GM19463 (cell line): ENCODE data around the gene MAMDC4.

Experiments
- ATAC-seq: cut with Tn5 transposase; IDR thresholded peaks from one replicate; pipeline ENCODE4 v1.9.1; 2021; ENCODE audit warnings: mild to moderate bottlenecking, moderate library complexity; ENCODE audit not compliant: unreplicated experiment

Gene MAMDC4

GRCh38 chr9:136886610-136887597 is 34.8 kb downstream of the MAMDC4 start:
- ATAC-seq: peak; percentile 15

GRCh38 chr9:136888454-136888853 is 36.3 kb downstream of the MAMDC4 start:
- ATAC-seq: no peak

- ATAC-seq: no peak
Measured at GRCh38 chr9:136889858-136890257, 37.7 kb downstream of the MAMDC4 start.

- ATAC-seq: no peak
Measured at GRCh38 chr9:136890661-136891060, 38.5 kb downstream of the MAMDC4 start.

GRCh38 chr9:136896027-136896426 is 43.9 kb downstream of the MAMDC4 start:
- no peak for ATAC-seq

- no peak for ATAC-seq
Measured at GRCh38 chr9:136898483-136899100, 46.4 kb downstream of the MAMDC4 start.

GRCh38 chr9:136899196-136899595 is 47.0 kb downstream of the MAMDC4 start:
- no peak for ATAC-seq

GRCh38 chr9:136900556-136900955 is 48.4 kb downstream of the MAMDC4 start:
- no peak for ATAC-seq

- ATAC-seq: no peak
Measured at GRCh38 chr9:136900988-136901515, 48.9 kb downstream of the MAMDC4 start.

- peak; percentile 68 for ATAC-seq
Measured at GRCh38 chr9:136901516-136902258, 49.5 kb downstream of the MAMDC4 start.

GRCh38 chr9:136902259-136902821 is 50.2 kb downstream of the MAMDC4 start:
- ATAC-seq: peak; percentile 51

GRCh38 chr9:136903041-136903554 is 51.0 kb downstream of the MAMDC4 start:
- no peak for ATAC-seq

- ATAC-seq: no peak
Measured at GRCh38 chr9:136906266-136906665, 54.1 kb downstream of the MAMDC4 start.

GRCh38 chr9:136907011-136907914 is 55.1 kb downstream of the MAMDC4 start:
- no peak for ATAC-seq
